Esophagus squamous epithelium (tissue), 5 donors: ENCODE measurements around the gene OVCA2. TPM values are rescaled to one million over a fixed set of nuclear protein-coding genes. Genes with fewer than 3 reads are reported as not detected.
A peak's percentile ranks its signal among the peaks of the same experiment; 100 is the strongest.

Experiments
- DNase-seq: peaks from one replicate; lab custom pipeline; 2025; lab: John Stamatoyannopoulos, UW
- H3K27ac ChIP-seq, 4 donors: fragments of 200-600 bp; sonication (generic); one replicate each; pipeline ENCODE4 v1.5.1; 2016 to 2019; ENCODE audit warnings: mild to moderate bottlenecking in 1 of 4
- H3K27me3 ChIP-seq, 4 donors: fragments of 200-600 bp; sonication (generic); 1 replicate in 3 of 4; 2 replicates in 1 of 4; pipeline versions ENCODE4 v1.5.1 to v1.6.0; 2017 to 2021; ENCODE audit warnings: antibody characterized with exemption in 1 of 4
- H3K36me3 ChIP-seq, 3 donors: fragments of 200-600 bp; sonication (generic); one replicate each; pipeline ENCODE4 v1.5.1; 2016 to 2019
- H3K4me1 ChIP-seq, 3 donors: fragments of 200-600 bp; sonication (generic); one replicate each; pipeline ENCODE4 v1.5.1; 2017 to 2019
- H3K4me3 ChIP-seq, 4 donors: fragments of 200-600 bp; sonication (generic); 1 replicate in 3 of 4; 2 replicates in 1 of 4; pipeline ENCODE4 v1.5.1; 2016 to 2019; ENCODE audit warnings: mild to moderate bottlenecking in 2 of 4, moderate library complexity in 1 of 4
- H3K9me3 ChIP-seq, 3 donors: fragments of 200-600 bp; sonication (generic); one replicate each; pipeline ENCODE4 v1.5.1; 2016 to 2019
- POLR2A ChIP-seq, 4 donors: fragments of 450-650 bp; IDR thresholded peaks; one replicate each; pipeline ENCODE4 v1.6.1; 2017; ENCODE audit warnings: antibody characterized with exemption in 4 of 4, mild to moderate bottlenecking in 4 of 4, moderate library complexity in 3 of 4
- WGBS, 2 donors: methylation state at CpG; one replicate each; pipeline ENCODE4 v1.1.5; 2018; 5-methylcytosine and 5-hydroxymethylcytosine counted together
- intact Hi-C: fragments of 100-400 bp; cut with DNase I; formaldehyde crosslinking; loops from one replicate; pipeline ENCODE4 v1.15.0; 2022
- total RNA-seq, 4 donors: library from RNA; depleted of rRNA; stranded (reverse); fragments of >200 nt; gene quantifications; one replicate each; pipeline ENCODE4 v1.1.0, GENCODE V29; 2016
- TF ChIP-seq, protein P1 (sequence below), 6 experiments: fragments of 450-650 bp in 4 of 6; fragments of 200-600 bp in 2 of 6; sonication (generic) in 2 of 6; IDR thresholded peaks; one replicate each; pipeline ENCODE4 v1.5.1; 2016 to 2019; ENCODE audit warnings: antibody characterized with exemption in 6 of 6, mild to moderate bottlenecking in 4 of 6, moderate library complexity in 4 of 6
- donor health status: DM: yes; HTN: yes; CAD: no.

OVCA2 gene
- total RNA-seq, 4 donors from 2014 or later, result 42.3 to 70.5 (median 53.2) TPM

DNA sequence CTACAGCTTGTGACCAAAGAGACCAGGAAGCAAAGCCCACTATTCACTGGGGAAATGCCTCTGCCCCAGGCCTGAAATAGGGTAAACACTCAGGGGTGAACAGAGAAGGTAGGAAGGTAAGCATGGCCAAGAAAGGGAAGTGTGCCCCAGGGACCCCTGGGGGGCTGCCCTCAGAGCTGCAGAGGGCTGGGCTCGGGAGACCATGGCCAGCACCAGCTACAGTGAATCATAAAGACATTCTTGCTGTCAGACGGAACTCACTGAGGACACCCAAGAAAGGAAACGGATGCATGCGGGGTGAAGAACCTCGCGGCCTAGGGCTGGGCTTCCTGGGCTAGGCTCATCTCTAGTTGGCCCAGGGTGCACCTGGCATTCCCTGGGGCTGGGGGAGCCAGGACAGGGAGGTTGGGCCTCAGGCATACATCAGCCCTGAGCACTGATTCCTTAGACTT lies 22.7 kb downstream of the OVCA2 start:
- Histone ChIP-seq H3K9me3 (no peaks in the 10 kb centered on the region), H3K4me1 (peaks cover 31 to 95% (median 72%) of the 10 kb centered on the region in 3 donors), H3K27me3 (no peaks in the 10 kb centered on the region), H3K27ac (peak overlapping the region; percentile 43 to 93 (median 87)), H3K36me3 (peaks cover 0 to 96% (median 0%) of the 10 kb centered on the region in 3 donors), H3K4me3 (no peak overlapping the region)
- 48 to 62% methylated on average over 4 to 6 of the region's 6 CpGs for WGBS, 2 donors
- intact Hi-C loops, result no loop called here
- TF ChIP-seq POLR2A (IDR thresholded peaks at IDR 0.05), result no peak
- TF ChIP-seq, protein P1, sequence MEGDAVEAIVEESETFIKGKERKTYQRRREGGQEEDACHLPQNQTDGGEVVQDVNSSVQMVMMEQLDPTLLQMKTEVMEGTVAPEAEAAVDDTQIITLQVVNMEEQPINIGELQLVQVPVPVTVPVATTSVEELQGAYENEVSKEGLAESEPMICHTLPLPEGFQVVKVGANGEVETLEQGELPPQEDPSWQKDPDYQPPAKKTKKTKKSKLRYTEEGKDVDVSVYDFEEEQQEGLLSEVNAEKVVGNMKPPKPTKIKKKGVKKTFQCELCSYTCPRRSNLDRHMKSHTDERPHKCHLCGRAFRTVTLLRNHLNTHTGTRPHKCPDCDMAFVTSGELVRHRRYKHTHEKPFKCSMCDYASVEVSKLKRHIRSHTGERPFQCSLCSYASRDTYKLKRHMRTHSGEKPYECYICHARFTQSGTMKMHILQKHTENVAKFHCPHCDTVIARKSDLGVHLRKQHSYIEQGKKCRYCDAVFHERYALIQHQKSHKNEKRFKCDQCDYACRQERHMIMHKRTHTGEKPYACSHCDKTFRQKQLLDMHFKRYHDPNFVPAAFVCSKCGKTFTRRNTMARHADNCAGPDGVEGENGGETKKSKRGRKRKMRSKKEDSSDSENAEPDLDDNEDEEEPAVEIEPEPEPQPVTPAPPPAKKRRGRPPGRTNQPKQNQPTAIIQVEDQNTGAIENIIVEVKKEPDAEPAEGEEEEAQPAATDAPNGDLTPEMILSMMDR (IDR thresholded peaks at IDR 0.05), result no peak
- no peak for DNase-seq

DNA sequence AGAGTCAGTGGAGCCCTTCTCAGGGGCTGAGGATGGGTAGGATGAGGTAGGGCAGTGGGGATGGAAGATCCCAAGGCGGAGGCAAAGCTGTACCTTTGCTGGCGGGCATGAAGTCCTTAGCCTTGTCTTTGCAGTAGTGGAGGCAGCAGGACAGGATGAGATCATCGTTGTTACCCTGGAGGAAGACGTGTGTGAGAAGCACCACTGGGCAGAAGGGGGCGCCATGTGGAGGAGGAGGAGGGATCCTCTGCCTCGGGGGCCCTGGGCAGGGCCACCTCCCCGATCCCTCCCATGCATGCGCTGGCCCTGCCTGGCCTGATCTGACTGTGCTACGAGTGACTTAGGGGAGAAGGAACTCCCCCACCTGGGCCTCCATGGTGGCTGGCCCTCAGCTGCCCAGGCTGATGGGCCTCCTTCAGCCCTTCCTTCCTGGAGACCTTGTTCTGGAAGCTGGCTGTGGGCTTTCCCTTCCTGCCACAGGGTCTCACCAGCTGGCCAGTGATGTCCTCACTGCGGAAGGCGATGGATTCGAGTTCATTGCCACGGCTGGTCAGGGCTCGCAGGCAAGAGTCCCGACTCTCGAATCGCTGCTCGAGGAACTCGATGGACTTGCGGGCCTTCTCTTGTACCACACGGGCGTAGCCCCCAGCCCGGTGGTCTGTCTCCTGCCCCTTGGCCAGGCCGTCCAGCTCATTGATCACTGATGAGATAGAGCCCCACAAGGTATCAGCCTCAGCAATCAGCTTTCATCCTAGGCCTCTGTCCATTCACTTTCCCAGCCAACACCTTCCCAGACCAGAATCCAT lies 23.4 kb downstream of the OVCA2 start:
- intact Hi-C loops, result no loop called here
- H3K27me3 ChIP-seq, result no peaks in the 10 kb centered on the region
- peaks cover 31 to 94% (median 67%) of the 10 kb centered on the region in 3 donors for H3K4me1 ChIP-seq
- no peak overlapping the region for H3K4me3 ChIP-seq
- no peaks in the 10 kb centered on the region for H3K9me3 ChIP-seq
- no peak for TF ChIP-seq POLR2A (IDR thresholded peaks at IDR 0.05)
- TF ChIP-seq, protein P1 (IDR thresholded peaks at IDR 0.05), result peak in 4 of 6 experiments; percentile 6 to 48 (median 6)
- WGBS, 2 donors, result 81 to 100% methylated on average over 14 to 23 of the region's 24 CpGs
- DNase-seq, result no peak
- H3K27ac ChIP-seq, result peak overlapping the region; percentile 43 to 93 (median 87)
- peaks cover 0 to 96% (median 0%) of the 10 kb centered on the region in 3 donors for H3K36me3 ChIP-seq

DNA sequence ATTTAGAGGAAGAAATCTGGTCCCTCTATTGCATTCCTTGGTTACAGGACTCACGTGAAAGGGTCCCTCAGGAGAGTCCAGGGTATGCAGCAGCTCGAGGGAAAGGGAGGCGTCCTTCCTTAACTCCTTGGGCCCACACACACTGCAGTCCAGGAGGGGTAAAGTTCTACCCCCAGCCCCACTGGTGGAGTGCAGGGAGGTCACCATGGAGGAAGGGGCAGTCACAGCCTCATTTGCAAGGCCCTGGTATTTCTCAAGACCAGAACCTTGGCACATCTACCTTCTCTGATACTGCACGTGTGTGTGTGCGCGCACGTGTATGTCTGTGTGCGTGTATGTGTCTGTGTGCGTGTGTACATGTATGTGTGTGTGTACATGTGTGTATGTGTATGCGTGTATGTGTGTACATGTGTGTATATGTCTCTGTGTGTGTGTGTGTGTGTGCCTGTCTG lies 24.2 kb downstream of the OVCA2 start:
- Histone ChIP-seq H3K36me3 (peaks cover 0 to 95% (median 0%) of the 10 kb centered on the region in 3 donors), H3K9me3 (no peaks in the 10 kb centered on the region), H3K27me3 (no peaks in the 10 kb centered on the region), H3K4me3 (no peak overlapping the region), H3K27ac (peak overlapping the region; percentile 43 to 93 (median 87)), H3K4me1 (peaks cover 31 to 94% (median 73%) of the 10 kb centered on the region in 3 donors)
- no peak for TF ChIP-seq POLR2A (IDR thresholded peaks at IDR 0.05)
- TF ChIP-seq, protein P1 (IDR thresholded peaks at IDR 0.05), result no peak
- no peak for DNase-seq
- intact Hi-C loops, result no loop called here
- WGBS, 2 donors, result 80 to 86% methylated on average over 6 to 7 of the region's 10 CpGs

DNA sequence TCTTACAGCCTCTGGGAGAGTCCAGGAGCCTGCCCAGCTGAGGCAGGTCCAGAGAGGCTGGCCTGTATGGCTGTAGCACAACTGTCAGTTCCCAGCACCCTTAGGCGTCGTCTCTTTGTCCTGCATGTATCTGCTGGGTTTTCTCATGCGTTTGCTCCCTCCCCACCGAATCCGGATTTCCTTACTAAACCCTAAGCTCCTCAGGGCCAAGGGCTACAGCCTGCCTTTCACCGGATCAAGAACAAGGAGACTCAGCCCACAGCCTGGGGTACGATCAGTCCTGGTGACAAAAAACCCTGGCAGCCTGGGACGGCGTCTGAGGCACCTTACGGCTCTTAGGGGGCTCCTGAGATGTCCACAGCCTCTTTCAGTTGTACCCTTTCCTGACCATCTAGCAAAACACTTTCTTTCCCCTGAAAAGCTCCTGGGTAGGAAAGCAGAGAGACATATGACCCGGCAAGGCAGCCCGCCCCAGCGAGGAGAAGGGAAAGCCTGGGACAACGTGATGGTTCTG lies 25.3 kb downstream of the OVCA2 start:
- intact Hi-C loops, result no loop called here
- TF ChIP-seq POLR2A (IDR thresholded peaks at IDR 0.05), result no peak
- TF ChIP-seq, protein P1 (IDR thresholded peaks at IDR 0.05), result no peak
- no peak overlapping the region for H3K4me3 ChIP-seq
- no peaks in the 10 kb centered on the region for H3K27me3 ChIP-seq
- peaks cover 0 to 95% (median 0%) of the 10 kb centered on the region in 3 donors for H3K36me3 ChIP-seq
- 74 to 76% methylated on average over 6 to 11 of the region's 14 CpGs for WGBS, 2 donors
- H3K27ac ChIP-seq, result peak overlapping the region; percentile 38 to 93 (median 87)
- H3K4me1 ChIP-seq, result peaks cover 31 to 94% (median 79%) of the 10 kb centered on the region in 3 donors
- DNase-seq, result no peak
- no peaks in the 10 kb centered on the region for H3K9me3 ChIP-seq

GRCh38 chr17:2067608-2068024 lies 25.8 kb downstream of the OVCA2 start:
- Histone ChIP-seq H3K36me3 (peaks cover 0 to 95% (median 0%) of the 10 kb centered on the region in 3 donors), H3K4me3 (no peak overlapping the region), H3K4me1 (peaks cover 28 to 95% (median 81%) of the 10 kb centered on the region in 3 donors), H3K27me3 (no peaks in the 10 kb centered on the region), H3K27ac (peak overlapping the region; percentile 38 to 93 (median 87)), H3K9me3 (no peaks in the 10 kb centered on the region)
- TF ChIP-seq, protein P1 (IDR thresholded peaks at IDR 0.05), result no peak
- TF ChIP-seq POLR2A (IDR thresholded peaks at IDR 0.05), result no peak
- intact Hi-C loops, result no loop called here
- WGBS, 2 donors, result 60 to 61% methylated on average over 4 of the region's 5 CpGs
- DNase-seq, result no peak
